ENCODE data around the gene SNW1.
A peak's percentile ranks its signal among the peaks of the same experiment; 100 is the strongest.
"Not testable (repeated sequence)": the region's sequence is repeated elsewhere in the genome, so short reads cannot be mapped to it uniquely, and the experiment has no call there.

Gene SNW1

GRCh38 chr14:77763316-77763715 lies 2.4 kb upstream of the SNW1 start:
- DNase-seq (ENCODE audit: low spot score): no peak

DNA sequence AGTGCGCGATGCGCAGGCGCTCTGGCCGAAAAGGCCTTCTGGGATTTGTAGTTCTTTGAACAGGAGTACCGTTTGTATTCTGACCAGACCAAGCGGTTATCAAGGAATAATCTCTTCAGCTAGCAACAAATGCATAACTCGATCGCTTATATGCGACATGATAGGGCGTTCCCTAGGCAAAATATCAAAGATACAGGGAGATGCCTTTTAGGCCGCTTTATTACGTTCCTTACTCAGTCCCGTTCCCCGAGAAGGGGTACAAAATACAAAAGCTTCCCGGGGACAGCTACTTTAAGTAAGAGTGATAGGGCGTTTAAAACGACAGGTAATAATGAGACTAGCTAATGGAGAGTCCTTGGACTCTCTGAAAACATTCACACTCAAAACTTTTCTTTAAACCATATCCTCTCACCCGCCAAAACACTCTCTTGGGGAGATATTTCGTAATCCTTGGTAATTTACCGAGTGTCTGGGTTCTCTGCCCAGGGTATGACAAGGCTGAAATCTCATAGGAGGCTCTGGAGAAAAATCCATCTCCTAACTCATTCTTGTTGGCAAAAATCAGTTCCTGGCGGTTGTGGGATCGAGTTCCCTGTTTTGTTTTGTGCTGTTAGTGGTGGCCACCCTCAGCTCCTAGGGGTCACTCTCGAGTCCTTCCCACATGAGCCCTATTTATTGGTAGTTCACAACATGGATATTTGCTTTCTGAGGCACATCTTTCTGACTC lies 412 bp upstream of the SNW1 start:
- DNase-seq (ENCODE audit: low spot score): no peak
- TF ChIP-seq, protein P1, sequence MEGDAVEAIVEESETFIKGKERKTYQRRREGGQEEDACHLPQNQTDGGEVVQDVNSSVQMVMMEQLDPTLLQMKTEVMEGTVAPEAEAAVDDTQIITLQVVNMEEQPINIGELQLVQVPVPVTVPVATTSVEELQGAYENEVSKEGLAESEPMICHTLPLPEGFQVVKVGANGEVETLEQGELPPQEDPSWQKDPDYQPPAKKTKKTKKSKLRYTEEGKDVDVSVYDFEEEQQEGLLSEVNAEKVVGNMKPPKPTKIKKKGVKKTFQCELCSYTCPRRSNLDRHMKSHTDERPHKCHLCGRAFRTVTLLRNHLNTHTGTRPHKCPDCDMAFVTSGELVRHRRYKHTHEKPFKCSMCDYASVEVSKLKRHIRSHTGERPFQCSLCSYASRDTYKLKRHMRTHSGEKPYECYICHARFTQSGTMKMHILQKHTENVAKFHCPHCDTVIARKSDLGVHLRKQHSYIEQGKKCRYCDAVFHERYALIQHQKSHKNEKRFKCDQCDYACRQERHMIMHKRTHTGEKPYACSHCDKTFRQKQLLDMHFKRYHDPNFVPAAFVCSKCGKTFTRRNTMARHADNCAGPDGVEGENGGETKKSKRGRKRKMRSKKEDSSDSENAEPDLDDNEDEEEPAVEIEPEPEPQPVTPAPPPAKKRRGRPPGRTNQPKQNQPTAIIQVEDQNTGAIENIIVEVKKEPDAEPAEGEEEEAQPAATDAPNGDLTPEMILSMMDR (IDR thresholded peaks at IDR 0.05; ENCODE audit: extremely low read depth, missing control alignments): peak; percentile 25

More at GRCh38 chr14:77763316-77763715, 2.4 kb upstream of the SNW1 start:
- TF ChIP-seq, protein P1 (IDR thresholded peaks at IDR 0.05; ENCODE audit: extremely low read depth, missing control alignments): no peak

DNA sequence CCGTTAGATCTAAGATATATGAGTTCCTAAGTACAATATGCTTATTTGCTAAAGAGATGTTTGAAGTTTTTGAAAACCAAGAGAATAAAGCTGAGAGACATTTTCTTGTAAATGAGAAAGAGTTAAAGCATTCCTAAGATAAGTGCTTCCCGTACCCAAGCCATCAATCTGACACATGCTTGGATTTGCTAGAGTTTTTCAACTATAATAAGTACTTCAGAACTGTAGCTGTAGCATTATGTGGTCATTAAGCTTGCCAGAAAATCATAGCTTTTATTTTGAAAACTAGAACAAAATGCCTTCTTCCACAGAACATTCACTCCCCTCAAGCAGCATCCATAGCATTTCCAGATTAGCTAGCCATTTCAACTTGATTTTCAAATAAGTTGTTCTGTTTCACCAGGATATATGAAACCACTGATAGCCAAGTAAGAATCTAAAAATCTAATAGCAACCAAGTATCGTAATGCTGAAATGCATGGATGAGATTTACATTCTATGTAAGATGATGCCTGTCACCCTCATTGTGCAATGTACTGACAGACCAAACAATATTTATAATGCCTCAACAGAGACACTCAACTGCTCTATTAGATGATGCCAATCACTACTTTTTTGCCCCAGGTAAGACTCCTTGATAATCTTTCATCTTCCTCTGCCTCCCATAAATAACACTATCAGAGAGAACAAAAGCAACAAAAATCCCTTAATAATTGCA lies 8.0 kb downstream of the SNW1 start:
- TF ChIP-seq, protein P1 (IDR thresholded peaks at IDR 0.05; ENCODE audit: extremely low read depth, missing control alignments): no peak
- DNase-seq (ENCODE audit: low spot score): no peak

DNA sequence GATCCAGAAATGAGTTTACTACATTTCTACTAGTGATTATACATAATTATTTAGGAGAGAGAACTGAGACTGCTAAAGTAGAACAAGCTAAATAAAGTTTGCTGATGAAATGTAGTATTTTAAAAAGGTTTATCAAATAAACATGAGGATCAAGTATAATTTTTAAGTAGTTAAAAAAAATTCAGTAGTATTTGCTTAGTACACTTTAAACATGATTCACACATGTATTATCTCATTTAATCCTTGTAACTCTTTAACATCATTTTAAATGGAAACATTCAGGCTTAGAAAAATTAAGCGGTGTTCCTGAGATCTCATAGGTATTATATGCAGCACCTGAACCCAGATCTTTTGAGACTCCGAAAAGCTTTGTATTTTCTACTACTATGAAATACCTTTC lies 8.7 kb downstream of the SNW1 start:
- TF ChIP-seq, protein P1 (IDR thresholded peaks at IDR 0.05; ENCODE audit: extremely low read depth, missing control alignments): no peak
- no peak for DNase-seq (ENCODE audit: low spot score)

DNA sequence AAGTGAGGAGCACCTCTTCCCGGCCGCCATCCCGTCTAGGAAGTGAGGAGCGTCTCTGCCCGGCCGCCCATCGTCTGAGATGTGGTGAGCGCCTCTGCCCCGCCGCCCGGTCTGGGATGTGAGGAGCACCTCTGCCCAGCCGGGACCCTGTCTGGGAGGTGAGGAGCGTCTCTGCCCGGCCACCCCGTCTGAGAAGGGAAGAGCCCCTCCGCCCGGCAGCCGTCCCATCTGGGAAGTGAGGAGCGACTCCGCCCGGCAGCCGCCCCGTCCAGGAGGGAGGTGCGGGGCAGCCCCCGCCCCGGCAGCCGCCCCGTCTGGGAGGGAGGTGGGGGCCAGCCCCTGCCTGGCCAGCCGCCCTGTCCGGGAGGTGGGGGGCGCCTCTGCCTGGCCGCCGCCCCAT lies 13.5 kb downstream of the SNW1 start:
- not testable (repeated sequence) for DNase-seq (ENCODE audit: low spot score)

GRCh38 chr14:77746064-77746702 lies 14.8 kb downstream of the SNW1 start:
- TF ChIP-seq, protein P1 (IDR thresholded peaks at IDR 0.05; ENCODE audit: extremely low read depth, missing control alignments): no peak
- DNase-seq (ENCODE audit: low spot score): no peak

GRCh38 chr14:77741438-77741837 lies 19.5 kb downstream of the SNW1 start:
- TF ChIP-seq, protein P1 (IDR thresholded peaks at IDR 0.05; ENCODE audit: extremely low read depth, missing control alignments): no peak
- DNase-seq (ENCODE audit: low spot score): no peak
